Measurements from ENCODE around the gene GFI1. TPM values are rescaled to one million over a fixed set of nuclear protein-coding genes. Genes with fewer than 3 reads are reported as not detected.
A peak's percentile ranks its signal among the peaks of the same experiment; 100 is the strongest.

Gene GFI1
- total RNA-seq, 1 experiment from 2014 or later, result 0.84 TPM

DNA sequence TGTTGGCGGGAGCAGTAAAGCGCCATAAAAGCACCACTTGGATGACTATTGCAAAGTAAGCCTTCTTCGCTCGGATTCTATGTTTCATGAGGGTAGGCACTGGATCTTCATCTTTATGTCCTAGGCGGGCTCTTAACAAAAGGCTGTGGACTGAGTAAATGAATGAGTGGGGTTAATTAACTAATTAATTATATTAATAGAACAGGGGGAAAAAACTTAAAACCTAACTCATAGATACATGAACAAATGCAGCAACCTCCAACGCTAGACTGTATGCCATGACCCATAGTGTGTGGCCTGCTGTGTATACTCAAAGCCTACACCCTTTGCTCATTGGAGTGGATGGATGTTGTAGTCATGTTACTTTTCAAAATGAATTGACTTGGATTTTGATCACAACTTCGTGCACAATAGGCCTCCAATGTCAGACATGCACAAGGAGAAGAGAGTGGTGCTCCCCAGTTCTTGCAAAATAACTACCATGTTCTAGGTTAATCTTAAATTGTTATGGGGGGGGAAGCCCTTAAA is 417 bp upstream of the GFI1 start:
- Histone ChIP-seq H3K9me2 (replicated peaks; ENCODE audit: low read length) (no peaks in the 10 kb centered on the region), H3K9me3 (ENCODE audit: low read length) (no peaks in the 10 kb centered on the region), H2AFZ (ENCODE audit: low read length) (no peak overlapping the region), H3K9ac (ENCODE audit: low read length) (no peak overlapping the region), H3K27ac (ENCODE audit: low read length) (no peak overlapping the region), H4K20me1 (ENCODE audit: low read length) (no peaks in the 10 kb centered on the region), H3K4me3 (ENCODE audit: low read length) (no peak overlapping the region), H3K79me2 (ENCODE audit: low read length) (no peaks in the 10 kb centered on the region), H3K4me2 (ENCODE audit: low read length) (no peak overlapping the region), H3F3A (ENCODE audit: low read length, unreplicated experiment) (no peaks in the 10 kb centered on the region), H3K36me3 (ENCODE audit: low read depth, low read length) (no peaks in the 10 kb centered on the region), H3K4me1 (ENCODE audit: insufficient read depth, low read length) (peaks cover 13% of the 10 kb centered on the region; the same call in 1 of the 2 replicates), H3K27me3 (ENCODE audit: low read length) (peaks cover 22% of the 10 kb centered on the region)
- CTCF ChIA-PET, result no interaction called here
- ATAC-seq (no peak), DNase-seq (no peak)
- intact Hi-C loops (cut with micrococcal nuclease), result loop anchor here (10.0 kb wide), 1 partner anchor 98 kb away; no protein-coding TSS in a partner anchor
- TF ChIP-seq EZH2phosphoT487 (IDR thresholded peaks at IDR 0.05; ENCODE audit: borderline replicate concordance, low read length) (no peak), EZH2 (IDR thresholded peaks at IDR 0.05; ENCODE audit: low read length, unreplicated experiment) (no peak)
- TF ChIP-seq, protein P1, sequence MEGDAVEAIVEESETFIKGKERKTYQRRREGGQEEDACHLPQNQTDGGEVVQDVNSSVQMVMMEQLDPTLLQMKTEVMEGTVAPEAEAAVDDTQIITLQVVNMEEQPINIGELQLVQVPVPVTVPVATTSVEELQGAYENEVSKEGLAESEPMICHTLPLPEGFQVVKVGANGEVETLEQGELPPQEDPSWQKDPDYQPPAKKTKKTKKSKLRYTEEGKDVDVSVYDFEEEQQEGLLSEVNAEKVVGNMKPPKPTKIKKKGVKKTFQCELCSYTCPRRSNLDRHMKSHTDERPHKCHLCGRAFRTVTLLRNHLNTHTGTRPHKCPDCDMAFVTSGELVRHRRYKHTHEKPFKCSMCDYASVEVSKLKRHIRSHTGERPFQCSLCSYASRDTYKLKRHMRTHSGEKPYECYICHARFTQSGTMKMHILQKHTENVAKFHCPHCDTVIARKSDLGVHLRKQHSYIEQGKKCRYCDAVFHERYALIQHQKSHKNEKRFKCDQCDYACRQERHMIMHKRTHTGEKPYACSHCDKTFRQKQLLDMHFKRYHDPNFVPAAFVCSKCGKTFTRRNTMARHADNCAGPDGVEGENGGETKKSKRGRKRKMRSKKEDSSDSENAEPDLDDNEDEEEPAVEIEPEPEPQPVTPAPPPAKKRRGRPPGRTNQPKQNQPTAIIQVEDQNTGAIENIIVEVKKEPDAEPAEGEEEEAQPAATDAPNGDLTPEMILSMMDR (conservative IDR thresholded peaks at IDR 0.05; ENCODE audit: low read depth, low read length), result no peak
- POLR2A ChIA-PET (ENCODE audit: unreplicated experiment), result no interaction called here
- no TSS peak for BruUV-seq (replicated peaks)

DNA sequence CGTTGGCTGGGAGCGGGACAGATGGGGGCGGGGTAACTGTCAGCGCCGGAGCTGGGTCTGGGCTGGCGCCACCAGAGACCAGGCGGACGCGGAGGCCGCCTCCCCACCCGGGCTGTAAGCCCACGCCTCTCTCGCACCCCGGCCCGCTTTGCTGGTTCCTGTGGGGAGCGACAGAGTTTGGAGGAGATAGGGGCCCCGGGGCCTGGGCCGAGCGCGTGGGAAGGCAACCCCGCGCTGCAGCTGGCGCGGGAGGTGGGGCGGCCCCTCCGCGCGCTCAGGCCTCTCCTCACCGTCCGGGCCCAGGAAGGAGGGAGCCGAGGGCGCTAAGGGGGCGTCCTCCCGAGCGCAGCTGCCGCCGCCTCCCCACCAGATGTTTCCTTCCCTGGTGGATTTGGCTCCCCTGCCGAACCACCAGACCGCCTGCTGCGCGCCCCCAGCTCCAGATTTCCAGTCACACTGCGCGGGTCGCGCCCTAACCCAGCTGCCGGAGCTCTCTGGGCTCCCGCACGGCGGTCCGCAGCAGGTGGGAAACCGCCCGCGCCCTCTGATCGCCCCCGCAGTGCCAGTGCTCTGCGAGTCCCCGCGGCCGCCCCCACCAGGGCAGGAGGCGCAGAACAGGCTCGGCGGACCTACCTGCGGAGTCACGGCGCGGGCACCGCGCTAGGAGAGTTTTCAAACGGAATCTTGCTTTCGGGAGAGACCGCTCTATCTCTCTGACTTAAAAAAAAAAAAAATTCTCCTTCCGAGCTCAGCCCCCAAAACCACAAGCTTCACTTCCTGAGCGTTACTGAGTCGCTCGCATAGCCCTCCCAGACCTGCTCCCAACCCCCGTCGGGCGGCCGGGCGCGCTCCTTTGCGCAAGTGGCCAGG is 1.1 kb downstream of the GFI1 start:
- Histone ChIP-seq H3K27me3 (ENCODE audit: low read length) (peaks cover 22% of the 10 kb centered on the region), H3F3A (ENCODE audit: low read length, unreplicated experiment) (no peaks in the 10 kb centered on the region), H3K79me2 (ENCODE audit: low read length) (no peaks in the 10 kb centered on the region), H3K4me3 (ENCODE audit: low read length) (peak overlapping the region; percentile 71), H3K9me3 (ENCODE audit: low read length) (no peaks in the 10 kb centered on the region), H3K36me3 (ENCODE audit: low read depth, low read length) (no peaks in the 10 kb centered on the region), H3K4me2 (ENCODE audit: low read length) (peak overlapping the region; percentile 99), H4K20me1 (ENCODE audit: low read length) (no peaks in the 10 kb centered on the region), H3K9me2 (replicated peaks; ENCODE audit: low read length) (no peaks in the 10 kb centered on the region), H3K4me1 (ENCODE audit: insufficient read depth, low read length) (peaks cover 13% of the 10 kb centered on the region; the same call in 1 of the 2 replicates), H3K9ac (ENCODE audit: low read length) (no peak overlapping the region), H2AFZ (ENCODE audit: low read length) (peak overlapping the region; percentile 98), H3K27ac (ENCODE audit: low read length) (no peak overlapping the region)
- peak; percentile 23 for ATAC-seq
- no TSS peak for BruUV-seq (replicated peaks)
- TF ChIP-seq EZH2 (IDR thresholded peaks at IDR 0.05; ENCODE audit: low read length, unreplicated experiment), result no peak
- TF ChIP-seq, protein P1 (conservative IDR thresholded peaks at IDR 0.05; ENCODE audit: low read depth, low read length), result no peak
- no peak for TF ChIP-seq EZH2phosphoT487 (IDR thresholded peaks at IDR 0.05; ENCODE audit: borderline replicate concordance, low read length)
- ChIA-PET POLR2A (ENCODE audit: unreplicated experiment) (no interaction called here), CTCF (interaction anchor here (0.6 kb wide), 1 partner anchor 85 kb away, joined by 4 read pairs; no protein-coding TSS in a partner anchor)
- no peak for DNase-seq
- intact Hi-C loops (cut with micrococcal nuclease), result loop anchor here (10.0 kb wide), 1 partner anchor 99 kb away; no protein-coding TSS in a partner anchor
